ENCODE measurements around the gene MST1. TPM values are rescaled to one million over a fixed set of nuclear protein-coding genes. Genes with fewer than 3 reads are reported as not detected.
"Not testable (repeated sequence)": the region's sequence is repeated elsewhere in the genome, so short reads cannot be mapped to it uniquely, and the experiment has no call there.

Gene MST1
- total and polyA plus RNA-seq, 2 donors: 5.5 to 11.2 TPM

DNA sequence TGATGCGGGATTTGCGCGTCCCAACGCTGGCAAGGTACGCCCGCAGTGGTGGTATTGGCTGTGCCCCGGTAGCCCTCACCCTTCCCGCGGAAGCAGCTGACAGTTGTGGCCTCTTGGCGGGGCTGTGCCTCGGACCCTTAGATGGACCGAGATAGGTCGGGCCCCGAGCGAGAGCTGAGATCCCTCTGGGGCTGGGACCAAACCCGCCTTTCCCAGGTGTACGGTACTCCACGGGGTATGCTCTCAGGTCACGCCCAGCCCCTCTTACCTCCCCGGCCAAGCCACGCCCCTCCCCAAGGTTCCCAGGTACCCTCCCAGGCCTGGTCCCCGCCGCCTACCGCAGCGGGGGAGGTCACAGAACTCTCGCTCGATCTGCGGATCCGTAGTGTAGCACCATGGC, 2.9 kb downstream of the MST1 start:
- not testable (repeated sequence) for DNase-seq (ENCODE audit: extremely low spot score); H3K36me3 ChIP-seq (ENCODE audit: insufficient read depth); H3K27ac ChIP-seq (ENCODE audit: low read depth); H3K4me1 ChIP-seq (ENCODE audit: insufficient read depth)
- peak overlapping the region; percentile 20 for H3K4me3 ChIP-seq (ENCODE audit: low read depth, low read length)
- WGBS: 3% methylated on average over 25 of the region's 29 CpGs

DNA sequence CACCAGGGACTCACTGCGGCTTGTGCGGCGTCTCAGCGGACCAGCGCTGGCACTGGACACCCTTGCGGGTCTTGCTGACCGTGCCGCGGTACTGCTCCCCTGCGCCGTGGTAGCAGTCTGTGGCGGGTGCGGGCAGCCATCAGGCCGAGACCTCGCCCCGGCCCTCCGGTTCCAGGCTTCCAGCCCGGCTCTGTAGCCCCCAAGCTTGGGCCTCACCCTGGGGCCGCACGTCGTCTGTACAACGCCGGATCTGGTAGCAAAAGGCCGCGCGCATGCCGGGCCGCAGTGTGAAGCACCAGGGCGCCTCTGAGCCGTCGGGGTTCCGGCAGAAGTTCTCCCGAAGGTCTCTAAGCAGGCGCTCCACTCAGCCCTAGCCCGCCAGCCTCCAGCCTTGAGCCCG, 3.4 kb downstream of the MST1 start:
- WGBS: 12% methylated on average over 33 of the region's 36 CpGs
- H3K4me1 ChIP-seq (ENCODE audit: insufficient read depth); H3K36me3 ChIP-seq (ENCODE audit: insufficient read depth); H3K4me3 ChIP-seq (ENCODE audit: low read depth, low read length); DNase-seq (ENCODE audit: extremely low spot score); H3K27ac ChIP-seq (ENCODE audit: low read depth): not testable (repeated sequence)

- H3K27ac ChIP-seq (ENCODE audit: low read depth); H3K4me1 ChIP-seq (ENCODE audit: insufficient read depth); H3K4me3 ChIP-seq (ENCODE audit: low read depth, low read length); DNase-seq (ENCODE audit: extremely low spot score); H3K36me3 ChIP-seq (ENCODE audit: insufficient read depth): not testable (repeated sequence)
- WGBS: 93% methylated on average over 10 of the region's 10 CpGs
Observed at GRCh38 chr3:49685103-49685502, 4.2 kb downstream of the MST1 start.

DNA sequence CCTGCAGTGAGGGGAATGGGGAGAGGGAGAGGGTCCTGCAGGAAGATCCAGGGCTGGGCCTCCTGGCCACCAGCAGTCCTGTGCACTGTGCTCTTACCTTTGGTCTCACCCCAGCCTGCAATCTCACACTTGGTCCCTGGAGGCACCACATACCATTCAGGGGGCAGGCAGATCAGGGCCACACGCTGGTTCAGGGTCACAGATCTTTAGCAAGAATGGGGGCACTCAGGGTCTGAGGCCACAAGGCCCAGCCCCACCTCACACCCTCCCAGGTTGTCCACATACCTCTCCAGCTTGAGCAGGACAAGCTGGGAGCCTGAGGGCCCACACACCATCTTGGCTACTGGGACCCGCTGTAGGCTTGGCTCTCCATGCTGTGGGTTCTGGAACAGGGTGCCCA, 4.8 kb downstream of the MST1 start:
- H3K4me1 ChIP-seq (ENCODE audit: insufficient read depth); H3K4me3 ChIP-seq (ENCODE audit: low read depth, low read length); H3K36me3 ChIP-seq (ENCODE audit: insufficient read depth); DNase-seq (ENCODE audit: extremely low spot score); H3K27ac ChIP-seq (ENCODE audit: low read depth): not testable (repeated sequence)
- WGBS: 87% methylated on average over 2 of the region's 2 CpGs

DNA sequence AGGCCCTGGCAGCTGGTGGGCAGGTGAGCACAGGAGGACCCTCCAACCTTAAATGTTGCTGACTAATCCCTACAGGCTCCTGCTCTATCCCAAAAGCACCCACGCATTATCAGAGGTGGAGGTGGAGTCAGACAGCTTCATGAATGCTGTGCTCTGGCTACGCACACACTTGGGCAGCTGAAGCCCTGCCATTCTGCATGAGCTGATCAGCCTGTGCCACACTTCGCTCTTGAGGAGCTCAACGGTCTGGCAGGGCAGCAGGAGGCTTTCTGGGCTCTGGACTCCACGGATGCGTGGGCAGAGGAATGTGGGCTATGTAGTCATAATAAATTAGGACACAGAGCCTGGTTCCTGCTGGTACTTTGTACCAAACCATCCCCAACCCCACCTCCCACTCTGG, 6.1 kb downstream of the MST1 start:
- H3K27ac ChIP-seq (ENCODE audit: low read depth): no peak overlapping the region
- WGBS: 87% methylated on average over 6 of the region's 6 CpGs
- peaks cover 4% of the 10 kb centered on the region for H3K36me3 ChIP-seq (ENCODE audit: insufficient read depth)
- no peaks in the 10 kb centered on the region for H3K4me1 ChIP-seq (ENCODE audit: insufficient read depth)
- H3K4me3 ChIP-seq (ENCODE audit: low read depth, low read length): no peak overlapping the region
- no peak for DNase-seq (ENCODE audit: extremely low spot score)

DNA sequence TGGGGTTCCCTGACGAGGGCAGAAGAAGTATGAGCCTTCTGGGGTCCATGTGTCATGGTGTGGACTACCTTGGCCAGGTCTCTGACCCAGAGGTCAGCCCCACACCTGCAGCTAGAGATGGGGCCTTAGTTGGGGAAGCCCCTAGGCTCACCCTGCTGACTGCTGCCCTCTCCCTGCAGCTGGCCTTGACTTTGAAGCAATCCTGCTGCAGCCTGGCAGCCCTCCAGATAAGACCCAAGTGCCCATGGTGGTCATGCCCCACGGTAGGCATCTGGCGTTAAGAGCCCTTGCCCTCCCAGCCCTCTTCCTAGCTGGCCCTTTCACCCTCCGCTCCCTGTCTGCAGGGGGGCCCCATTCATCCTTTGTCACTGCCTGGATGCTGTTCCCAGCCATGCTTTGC, 7.7 kb downstream of the MST1 start:
- Histone ChIP-seq H3K4me3 (ENCODE audit: low read depth, low read length) (no peak overlapping the region), H3K4me1 (ENCODE audit: insufficient read depth) (no peaks in the 10 kb centered on the region), H3K27ac (ENCODE audit: low read depth) (no peak overlapping the region), H3K36me3 (ENCODE audit: insufficient read depth) (peaks cover 4% of the 10 kb centered on the region)
- WGBS: 84% methylated on average over 4 of the region's 4 CpGs
- no peak for DNase-seq (ENCODE audit: extremely low spot score)

- WGBS: 96% methylated on average over 2 of the region's 2 CpGs
- no peak for DNase-seq (ENCODE audit: extremely low spot score)
- H3K4me1 ChIP-seq (ENCODE audit: insufficient read depth): no peaks in the 10 kb centered on the region
- H3K4me3 ChIP-seq (ENCODE audit: low read depth, low read length): no peak overlapping the region
- peaks cover 4% of the 10 kb centered on the region for H3K36me3 ChIP-seq (ENCODE audit: insufficient read depth)
- no peak overlapping the region for H3K27ac ChIP-seq (ENCODE audit: low read depth)
Observed at GRCh38 chr3:49681232-49681522, 8.1 kb downstream of the MST1 start.

- H3K27ac ChIP-seq (ENCODE audit: low read depth): no peak overlapping the region
- peaks cover 4% of the 10 kb centered on the region for H3K36me3 ChIP-seq (ENCODE audit: insufficient read depth)
- H3K4me3 ChIP-seq (ENCODE audit: low read depth, low read length): no peak overlapping the region
- WGBS: 82% methylated on average over 7 of the region's 7 CpGs
- H3K4me1 ChIP-seq (ENCODE audit: insufficient read depth): no peaks in the 10 kb centered on the region
- DNase-seq (ENCODE audit: extremely low spot score): no peak
Observed at GRCh38 chr3:49680493-49681231, 8.6 kb downstream of the MST1 start.

- H3K27ac ChIP-seq (ENCODE audit: low read depth): no peak overlapping the region
- no peak overlapping the region for H3K4me3 ChIP-seq (ENCODE audit: low read depth, low read length)
- H3K4me1 ChIP-seq (ENCODE audit: insufficient read depth): no peaks in the 10 kb centered on the region
- no peak for DNase-seq (ENCODE audit: extremely low spot score)
- peaks cover 2% of the 10 kb centered on the region for H3K36me3 ChIP-seq (ENCODE audit: insufficient read depth)
- WGBS: 93% methylated on average over 11 of the region's 11 CpGs
Observed at GRCh38 chr3:49675912-49676311, 13.4 kb downstream of the MST1 start.

DNA sequence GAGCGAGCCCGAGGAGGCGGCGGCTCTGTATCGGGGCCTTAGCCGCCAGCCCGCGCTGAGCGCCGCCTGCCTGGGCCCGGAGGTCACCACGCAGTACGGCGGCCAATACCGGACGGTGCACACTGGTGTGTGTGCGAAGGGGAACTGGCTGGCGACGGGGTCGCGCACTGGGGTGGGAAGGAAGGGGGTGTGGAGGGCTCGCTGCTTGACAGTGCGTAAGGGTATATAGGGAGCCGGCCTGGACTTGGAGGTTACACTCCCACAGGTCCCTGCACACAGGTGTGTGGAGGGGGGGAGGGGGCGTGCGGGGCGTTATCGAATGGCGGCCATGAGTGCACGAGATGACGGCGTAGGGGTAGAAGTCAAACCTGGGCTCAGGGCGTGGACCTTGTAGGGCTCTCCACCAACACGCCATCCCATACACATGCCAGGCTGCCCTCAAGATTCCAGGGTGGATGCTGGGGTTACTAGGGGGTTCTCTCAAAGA, 14.7 kb downstream of the MST1 start:
- Histone ChIP-seq H3K36me3 (ENCODE audit: insufficient read depth) (peaks cover 2% of the 10 kb centered on the region), H3K4me1 (ENCODE audit: insufficient read depth) (no peaks in the 10 kb centered on the region), H3K4me3 (ENCODE audit: low read depth, low read length) (peak overlapping the region; percentile 84), H3K27ac (ENCODE audit: low read depth) (no peak overlapping the region)
- WGBS: 7% methylated on average over 34 of the region's 34 CpGs
- DNase-seq (ENCODE audit: extremely low spot score): no peak

GRCh38 chr3:49673715-49674496, 15.4 kb downstream of the MST1 start, which contains the start of gene APEH:
Gene APEH (plus strand): TSS chr3:49674351. CDS start chr3:49674402, 51 bp downstream.
- DNase-seq (ENCODE audit: extremely low spot score): peak; percentile 88
- WGBS: under 1% methylated on average over 71 of the region's 71 CpGs

GRCh38 chr3:49673121-49673714, 16.1 kb downstream of the MST1 start:
- Histone ChIP-seq H3K4me1 (ENCODE audit: insufficient read depth) (no peaks in the 10 kb centered on the region), H3K36me3 (ENCODE audit: insufficient read depth) (no peaks in the 10 kb centered on the region), H3K4me3 (ENCODE audit: low read depth, low read length) (peak overlapping the region; percentile 84), H3K27ac (ENCODE audit: low read depth) (peak overlapping the region; percentile 49)
- DNase-seq (ENCODE audit: extremely low spot score): no peak
- 22% methylated on average over 17 of the region's 17 CpGs for WGBS

More at GRCh38 chr3:49673715-49674496, 15.4 kb downstream of the MST1 start, which contains the start of gene APEH:
- Histone ChIP-seq H3K4me1 (ENCODE audit: insufficient read depth) (no peaks in the 10 kb centered on the region), H3K27ac (ENCODE audit: low read depth) (peak within 1 kb of the TSS; percentile 94), H3K36me3 (ENCODE audit: insufficient read depth) (peaks cover 2% of the 10 kb centered on the region), H3K4me3 (ENCODE audit: low read depth, low read length) (peak within 1 kb of the TSS; percentile 84)

GRCh38 chr3:49671291-49672288, 17.7 kb downstream of the MST1 start:
- Histone ChIP-seq H3K4me1 (ENCODE audit: insufficient read depth) (no peaks in the 10 kb centered on the region), H3K4me3 (ENCODE audit: low read depth, low read length) (no peak overlapping the region), H3K27ac (ENCODE audit: low read depth) (no peak overlapping the region), H3K36me3 (ENCODE audit: insufficient read depth) (no peaks in the 10 kb centered on the region)
- 41% methylated on average over 11 of the region's 11 CpGs for WGBS
- no peak for DNase-seq (ENCODE audit: extremely low spot score)
